HepG2 (cell line): ENCODE measurements around the gene PCP4L1. TPM values are rescaled to one million over a fixed set of nuclear protein-coding genes. Genes with fewer than 3 reads are reported as not detected.

Experiments used
- ATAC-seq: fragments of 200-7000 bp; cut with Tn5 transposase; 3 replicates; pipeline ENCODE4 v1.9.1; 2020; ENCODE audit warnings: mild to moderate bottlenecking, moderate library complexity
- BruUV-seq: library from RNA; stranded (reverse); fragments of 400-500 nt; replicated peaks from 2 replicates; lab custom pipeline; 2021; lab: Mats Ljungman, UMichigan
- CTCF ChIA-PET: fragments of 300-600 bp; formaldehyde crosslinking; extraction: SDS; loops from one replicate; lab custom pipeline; 2021; ENCODE audit warnings: low total read pairs, inconsistent platforms, low intra/inter-chr PET ratio; lab: Yijun Ruan, JAX
- POLR2A ChIA-PET: fragments of 350-600 bp; sonication (Branson Sonifier 250); formaldehyde crosslinking; loops from one replicate; lab custom pipeline; 2020; ENCODE audit warnings: antibody characterized with exemption, inconsistent platforms; lab: Yijun Ruan, JAX
- DNase-seq: peaks from one replicate; pipeline ENCODE4 v3.0.0-alpha.2; 2015; ENCODE audit warnings: low spot score
- FAIRE-seq: peaks from 3 replicates; lab custom pipeline; 2011; peaks lifted over from hg19 to GRCh38; lab: Jason Lieb, UNC
- H2AFZ ChIP-seq: one replicate; pipeline ENCODE4 v1.6.1; 2011; ENCODE audit warnings: low read length, inconsistent platforms
- H3K27ac ChIP-seq: fragments of 300-600 bp; 3 replicates; pipeline ENCODE4 v1.8.0; 2011; ENCODE audit warnings: mixed run types, mild to moderate bottlenecking, mixed read lengths, low read length, inconsistent platforms; ENCODE audit not compliant: insufficient read depth; ENCODE audit errors: extremely low read length
- H3K27me3 ChIP-seq, 2 experiments: fragments of 200-600 bp in 1 of 2; 2 replicates in 1 of 2; 3 replicates in 1 of 2; pipeline versions ENCODE4 v1.6.0 to v1.8.0; 2011; ENCODE audit warnings: low read length in 2 of 2, mild to moderate bottlenecking in 2 of 2, moderate library complexity in 2 of 2, inconsistent platforms in 1 of 2; ENCODE audit not compliant: insufficient read depth in 2 of 2, control insufficient read depth in 1 of 2
- H3K36me3 ChIP-seq, 2 experiments: fragments of 200-600 bp in 1 of 2; replicated peaks in 1 of 2; 2 replicates in 1 of 2; 3 replicates in 1 of 2; pipeline versions ENCODE4 v1.5.1 to v1.8.0; 2011; ENCODE audit warnings: low read length in 2 of 2, inconsistent platforms in 1 of 2; ENCODE audit not compliant: insufficient read depth in 2 of 2, control insufficient read depth in 1 of 2
- H3K4me1 ChIP-seq: 2 replicates; pipeline ENCODE4 v1.5.1; 2012; ENCODE audit warnings: low read length, inconsistent platforms; ENCODE audit not compliant: insufficient read depth
- H3K4me2 ChIP-seq: 2 replicates; pipeline ENCODE4 v1.6.0; 2011; ENCODE audit warnings: low read depth, low read length, inconsistent platforms
- H3K4me3 ChIP-seq, 3 experiments: fragments of 200-600 bp in 1 of 3; sonication (generic), shearing (Covaris generic) in 1 of 3; replicated peaks in 1 of 3; 2 replicates each; pipeline ENCODE4 v1.5.1; 2011 to 2016; ENCODE audit warnings: low read length in 3 of 3, inconsistent platforms in 2 of 3, low read depth in 2 of 3, mild to moderate bottlenecking in 2 of 3, control low read depth in 1 of 3, mixed read lengths in 1 of 3; ENCODE audit not compliant: insufficient read depth in 1 of 3
- H3K79me2 ChIP-seq: one replicate; pipeline ENCODE4 v1.6.1; 2011; ENCODE audit warnings: low read length, inconsistent platforms; ENCODE audit not compliant: insufficient read depth
- H3K9ac ChIP-seq: 2 replicates; pipeline ENCODE4 v1.6.0; 2011; ENCODE audit warnings: mild to moderate bottlenecking, low read depth, low read length, inconsistent platforms; ENCODE audit not compliant: insufficient read depth
- H3K9me3 ChIP-seq: 2 replicates; pipeline ENCODE4 v1.5.1; 2012; ENCODE audit warnings: mild to moderate bottlenecking, low read length
- H4K20me1 ChIP-seq: 2 replicates; pipeline ENCODE4 v1.6.0; 2011; ENCODE audit warnings: inconsistent platforms, mild to moderate bottlenecking, low read length, moderate library complexity; ENCODE audit not compliant: insufficient read depth
- FIP1L1 ChIP-seq: fragments of 200-400 bp; formaldehyde crosslinking; IDR thresholded peaks from 2 replicates; pipeline ENCODE4 v1.6.1; 2018; ENCODE audit warnings: low read depth, mild to moderate bottlenecking, low read length, moderate library complexity, borderline replicate concordance; ENCODE audit not compliant: insufficient read depth
- GZF1 ChIP-seq: sonication (generic); formaldehyde crosslinking; IDR thresholded peaks from 2 replicates; pipeline ENCODE4 v1.5.1; 2020; ENCODE audit warnings: mild to moderate bottlenecking, missing genetic modification reagents
- KDM2A ChIP-seq: sonication (generic); formaldehyde crosslinking; IDR thresholded peaks from 2 replicates; pipeline ENCODE4 v1.4.0; 2020; ENCODE audit warnings: low read depth, missing genetic modification reagents, borderline replicate concordance
- KLF9 ChIP-seq: IDR thresholded peaks from 2 replicates; pipeline ENCODE4 v1.6.1; 2016; ENCODE audit warnings: low read depth
- MBD4 ChIP-seq: IDR thresholded peaks from 2 replicates; pipeline ENCODE4 v1.6.1; 2012; ENCODE audit warnings: low read length, inconsistent platforms, borderline replicate concordance
- MIER2 ChIP-seq: IDR thresholded peaks from 2 replicates; pipeline ENCODE4 v1.6.1; 2016; ENCODE audit warnings: missing biosample characterization, missing genetic modification reagents
- STAT5B ChIP-seq: sonication (generic); formaldehyde crosslinking; IDR thresholded peaks from 2 replicates; pipeline ENCODE4 v1.4.0; 2020; ENCODE audit warnings: missing genetic modification reagents
- TP53 ChIP-seq: sonication (generic); formaldehyde crosslinking; conservative IDR thresholded peaks from 2 replicates; pipeline ENCODE4 v1.4.0; 2020; ENCODE audit warnings: missing genetic modification reagents
- XRCC5 ChIP-seq: fragments of 200-400 bp; formaldehyde crosslinking; optimal IDR thresholded peaks from 2 replicates; pipeline ENCODE3; 2017; ENCODE audit warnings: mild to moderate bottlenecking, low read length
- ZFP36 ChIP-seq: fragments of 150-350 bp; IDR thresholded peaks from 2 replicates; pipeline ENCODE4 v1.6.1; 2018; ENCODE audit warnings: borderline replicate concordance, low read length, low read depth; ENCODE audit not compliant: partially characterized antibody
- ZNF605 ChIP-seq: sonication (generic); formaldehyde crosslinking; IDR thresholded peaks from 2 replicates; pipeline ENCODE4 v1.8.0; 2022; ENCODE audit warnings: mild to moderate bottlenecking, missing genetic modification reagents
- ZNF672 ChIP-seq: sonication (generic); formaldehyde crosslinking; IDR thresholded peaks from 2 replicates; pipeline ENCODE4 v1.8.1; 2022; ENCODE audit warnings: missing genetic modification reagents
- ZSCAN22 ChIP-seq: sonication (generic); formaldehyde crosslinking; IDR thresholded peaks from 2 replicates; pipeline ENCODE4 v1.4.0; 2020; ENCODE audit warnings: mild to moderate bottlenecking, missing genetic modification reagents
- ZSCAN9 ChIP-seq: IDR thresholded peaks from 2 replicates; pipeline ENCODE4 v1.6.1; 2016; ENCODE audit warnings: borderline replicate concordance
- WGBS: methylation state at CpG from one replicate; pipeline ENCODE4 v1.1.6; 2017; ENCODE audit warnings: low lambda C conversion rate; 5-methylcytosine and 5-hydroxymethylcytosine counted together
- in situ Hi-C: cut with HindIII; loops from 2 replicates; pipeline ENCODE4 v1.10.0; 2017; ENCODE audit warnings: low pct_unique_long_range_greater_than_20kb; ENCODE audit not compliant: extremely low pct_ligation_motif_present
- intact Hi-C: fragments of 100-400 bp; cut with micrococcal nuclease; formaldehyde crosslinking; loops from one replicate; pipeline ENCODE4 v1.10.0; 2022; ENCODE audit not compliant: unreplicated experiment
- polyA plus RNA-seq, 8 experiments: library from polyadenylated mRNA; depleted of rRNA in 3 of 8; stranded (reverse) in 7 of 8; unstranded in 1 of 8; fragments of >200 nt; fragmentation: Illumina TruSeq in 4 of 8; extraction: Trizol in 4 of 8; gene quantifications; 2 replicates each; pipeline versions ENCODE4 v1.2.1 to v1.2.3, GENCODE V29; 2011 to 2016; ENCODE audit warnings: low read depth in 4 of 8, missing spikeins in 1 of 8, mixed read lengths in 1 of 8; ENCODE audit not compliant: insufficient read depth in 1 of 8
- total RNA-seq, 5 experiments: library from RNA; depleted of rRNA; stranded (reverse); fragments of >200 nt; fragmentation: Illumina TruSeq; extraction: Trizol; gene quantifications; 2 replicates each; pipeline ENCODE4 v1.2.3, GENCODE V29; 2016; ENCODE audit warnings: low read depth in 1 of 5
- TF ChIP-seq, protein P1 (sequence below): sonication (generic); formaldehyde crosslinking; IDR thresholded peaks from 2 replicates; pipeline ENCODE4 v1.4.0; 2020; ENCODE audit warnings: missing genetic modification reagents
- TF ChIP-seq, protein P2 (sequence below): sonication (generic); formaldehyde crosslinking; conservative IDR thresholded peaks from 2 replicates; pipeline ENCODE4 v1.5.0; 2020; ENCODE audit warnings: missing genetic modification reagents
- TF ChIP-seq, protein P3 (sequence below): sonication (generic); formaldehyde crosslinking; IDR thresholded peaks from 2 replicates; pipeline ENCODE4 v1.4.0; 2020; ENCODE audit warnings: missing genetic modification reagents, borderline replicate concordance
- TF ChIP-seq, protein P4 (sequence below): sonication (generic); formaldehyde crosslinking; IDR thresholded peaks from 2 replicates; pipeline ENCODE4 v1.4.0; 2020; ENCODE audit warnings: missing genetic modification reagents

PCP4L1 gene
- total and polyA plus RNA-seq, 2 of the 13 experiments (the other 11 are each of a cell fraction or from before 2014, with no cell fraction given): 0.28 TPM; not detected in 1

DNA sequence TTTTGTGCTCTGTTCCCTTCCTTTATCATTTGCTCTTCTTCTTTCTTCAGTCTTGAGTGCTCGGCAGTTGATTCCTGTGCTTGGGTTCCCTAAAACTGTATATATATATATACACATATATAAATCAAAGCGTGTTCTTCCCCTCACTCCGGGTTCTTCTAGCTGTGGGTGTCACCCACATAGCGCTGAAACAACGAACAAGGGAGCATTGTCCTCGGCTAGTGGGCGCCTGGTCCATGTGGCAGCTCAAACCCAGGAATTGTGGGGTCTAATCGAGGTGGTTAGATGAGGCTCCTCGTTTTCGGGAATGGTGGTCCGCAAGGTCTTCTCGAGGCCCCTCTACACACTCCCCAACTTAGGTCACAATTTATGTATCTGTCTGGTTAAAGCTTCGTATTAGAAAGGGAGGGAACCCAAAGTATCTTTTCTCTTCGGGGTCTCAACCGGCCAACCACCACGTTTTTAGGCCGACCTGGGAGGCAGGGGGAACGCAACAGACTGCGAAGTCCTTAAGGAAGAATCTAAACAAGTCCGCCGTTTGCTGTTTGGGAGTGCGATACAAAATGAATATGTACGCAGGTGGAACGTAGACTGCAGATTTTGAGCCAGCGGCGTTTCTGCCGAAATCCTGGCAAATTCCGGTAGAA lies 55.1 kb downstream of the PCP4L1 start:
- intact Hi-C loops (loop anchor here (5.0 kb wide), 1 partner anchor 86 kb away; the partner anchor contains the start of gene TOMM40L), in situ Hi-C loops (no loop called here)
- 3% methylated on average over 28 of the region's 28 CpGs for WGBS
- TF ChIP-seq FIP1L1 (no peak), ZSCAN22 (no peak), ZNF605 (no peak), MIER2 (CRISPR knock-in tag) (no peak), KLF9 (no peak), ZFP36 (no peak), TP53 (CRISPR knock-in tag) (no peak), KDM2A (CRISPR knock-in tag) (no peak), STAT5B (CRISPR knock-in tag) (no peak), XRCC5 (no peak), MBD4 (no peak), ZSCAN9 (CRISPR knock-in tag) (no peak), GZF1 (CRISPR knock-in tag) (no peak), ZNF672 (CRISPR knock-in tag) (no peak)
- TF ChIP-seq, protein P1, sequence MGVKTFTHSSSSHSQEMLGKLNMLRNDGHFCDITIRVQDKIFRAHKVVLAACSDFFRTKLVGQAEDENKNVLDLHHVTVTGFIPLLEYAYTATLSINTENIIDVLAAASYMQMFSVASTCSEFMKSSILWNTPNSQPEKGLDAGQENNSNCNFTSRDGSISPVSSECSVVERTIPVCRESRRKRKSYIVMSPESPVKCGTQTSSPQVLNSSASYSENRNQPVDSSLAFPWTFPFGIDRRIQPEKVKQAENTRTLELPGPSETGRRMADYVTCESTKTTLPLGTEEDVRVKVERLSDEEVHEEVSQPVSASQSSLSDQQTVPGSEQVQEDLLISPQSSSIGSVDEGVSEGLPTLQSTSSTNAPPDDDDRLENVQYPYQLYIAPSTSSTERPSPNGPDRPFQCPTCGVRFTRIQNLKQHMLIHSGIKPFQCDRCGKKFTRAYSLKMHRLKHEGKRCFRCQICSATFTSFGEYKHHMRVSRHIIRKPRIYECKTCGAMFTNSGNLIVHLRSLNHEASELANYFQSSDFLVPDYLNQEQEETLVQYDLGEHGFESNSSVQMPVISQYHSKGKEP: no peak
- TF ChIP-seq, protein P2, sequence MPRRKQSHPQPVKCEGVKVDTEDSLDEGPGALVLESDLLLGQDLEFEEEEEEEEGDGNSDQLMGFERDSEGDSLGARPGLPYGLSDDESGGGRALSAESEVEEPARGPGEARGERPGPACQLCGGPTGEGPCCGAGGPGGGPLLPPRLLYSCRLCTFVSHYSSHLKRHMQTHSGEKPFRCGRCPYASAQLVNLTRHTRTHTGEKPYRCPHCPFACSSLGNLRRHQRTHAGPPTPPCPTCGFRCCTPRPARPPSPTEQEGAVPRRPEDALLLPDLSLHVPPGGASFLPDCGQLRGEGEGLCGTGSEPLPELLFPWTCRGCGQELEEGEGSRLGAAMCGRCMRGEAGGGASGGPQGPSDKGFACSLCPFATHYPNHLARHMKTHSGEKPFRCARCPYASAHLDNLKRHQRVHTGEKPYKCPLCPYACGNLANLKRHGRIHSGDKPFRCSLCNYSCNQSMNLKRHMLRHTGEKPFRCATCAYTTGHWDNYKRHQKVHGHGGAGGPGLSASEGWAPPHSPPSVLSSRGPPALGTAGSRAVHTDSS: no peak
- TF ChIP-seq, protein P3, sequence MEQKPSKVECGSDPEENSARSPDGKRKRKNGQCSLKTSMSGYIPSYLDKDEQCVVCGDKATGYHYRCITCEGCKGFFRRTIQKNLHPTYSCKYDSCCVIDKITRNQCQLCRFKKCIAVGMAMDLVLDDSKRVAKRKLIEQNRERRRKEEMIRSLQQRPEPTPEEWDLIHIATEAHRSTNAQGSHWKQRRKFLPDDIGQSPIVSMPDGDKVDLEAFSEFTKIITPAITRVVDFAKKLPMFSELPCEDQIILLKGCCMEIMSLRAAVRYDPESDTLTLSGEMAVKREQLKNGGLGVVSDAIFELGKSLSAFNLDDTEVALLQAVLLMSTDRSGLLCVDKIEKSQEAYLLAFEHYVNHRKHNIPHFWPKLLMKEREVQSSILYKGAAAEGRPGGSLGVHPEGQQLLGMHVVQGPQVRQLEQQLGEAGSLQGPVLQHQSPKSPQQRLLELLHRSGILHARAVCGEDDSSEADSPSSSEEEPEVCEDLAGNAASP (CRISPR knock-in tag): no peak
- TF ChIP-seq, protein P4, sequence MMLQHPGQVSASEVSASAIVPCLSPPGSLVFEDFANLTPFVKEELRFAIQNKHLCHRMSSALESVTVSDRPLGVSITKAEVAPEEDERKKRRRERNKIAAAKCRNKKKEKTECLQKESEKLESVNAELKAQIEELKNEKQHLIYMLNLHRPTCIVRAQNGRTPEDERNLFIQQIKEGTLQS (CRISPR knock-in tag): no peak

More for the DNA sequence above, 55.1 kb downstream of the PCP4L1 start:
- Histone ChIP-seq H3K27ac (peak overlapping the region; percentile 95), H3K9me3 (no peaks in the 10 kb centered on the region), H2AFZ (no peak overlapping the region), H3K9ac (peak overlapping the region; percentile 96), H3K36me3 (no peaks in the 10 kb centered on the region; a peak in 1 of 5 replicates), H4K20me1 (peaks cover 3% of the 10 kb centered on the region; the same call in 1 of the 2 replicates), H3K4me3 (peak overlapping the region; percentile 78 to 92 (median 79)), H3K4me1 (peaks cover 76% of the 10 kb centered on the region), H3K4me2 (peak overlapping the region; percentile 100), H3K79me2 (peaks cover 26% of the 10 kb centered on the region), H3K27me3 (no peaks in the 10 kb centered on the region; a peak in 1 of 5 replicates)
- ATAC-seq (peak; percentile 37), FAIRE-seq (no peak), DNase-seq (peak; percentile 43)
- BruUV-seq: TSS peak; percentile 97
- ChIA-PET CTCF (no interaction called here), POLR2A (interaction anchor here (0.5 to 2.9 kb wide), 27 partner anchors 8 to 300 kb away, joined by 3 to 75 read pairs (median 6); partner anchors contain the start of genes ADAMTS4, APOA2, B4GALT3 and CFAP126)
